ENCODE data around the gene WDR35.
"Not testable (repeated sequence)": the region's sequence is repeated elsewhere in the genome, so short reads cannot be mapped to it uniquely, and the experiment has no call there.

The WDR35 gene

GRCh38 chr2:19933351-19933981, 56.4 kb downstream of the WDR35 start:
- DNase-seq, result no peak

DNA sequence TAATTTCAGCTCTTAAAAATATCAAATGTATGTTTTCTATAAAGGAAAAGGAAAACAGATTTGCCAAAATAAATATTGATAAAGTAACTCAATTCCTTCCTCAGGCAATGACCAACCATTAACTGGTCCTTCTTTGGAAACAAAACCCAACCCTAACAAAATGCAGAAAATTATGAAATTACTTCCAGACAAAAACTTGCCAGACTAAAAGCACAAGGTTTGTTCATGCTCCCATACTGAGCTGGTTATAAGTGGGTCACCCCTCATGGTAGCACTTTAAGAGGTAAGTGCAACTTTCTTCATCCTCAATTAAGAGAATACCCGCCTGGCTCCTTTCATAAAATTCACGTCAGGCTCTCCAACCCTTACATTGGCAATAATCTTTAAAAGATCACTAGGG, 57.0 kb downstream of the WDR35 start:
- DNase-seq, result no peak

- no peak for DNase-seq
These were observed 60.7 kb downstream of the WDR35 start for GRCh38 chr2:19929226-19929625.

GRCh38 chr2:19927816-19928215, 62.1 kb downstream of the WDR35 start:
- not testable (repeated sequence) for DNase-seq

DNA sequence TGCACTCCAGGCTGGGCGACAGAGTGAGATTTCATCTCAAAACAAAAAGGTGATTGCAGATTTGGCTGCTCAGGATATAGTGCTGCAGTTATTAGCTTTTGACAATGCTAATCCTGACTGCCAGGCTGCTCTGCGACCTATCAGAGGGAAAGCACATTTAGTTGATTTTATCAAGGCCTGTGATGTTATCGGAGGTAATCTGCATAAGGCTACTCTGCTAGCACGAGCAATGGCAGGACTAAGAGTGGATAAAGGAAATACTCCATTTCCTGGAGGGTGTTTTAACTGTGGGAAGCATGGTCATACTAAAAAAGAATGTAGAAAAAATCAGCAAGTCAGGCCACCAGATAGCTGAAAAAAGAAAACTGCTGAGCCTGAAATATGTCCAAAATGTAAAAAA, 65.4 kb downstream of the WDR35 start:
- DNase-seq, result not testable (repeated sequence)

DNA sequence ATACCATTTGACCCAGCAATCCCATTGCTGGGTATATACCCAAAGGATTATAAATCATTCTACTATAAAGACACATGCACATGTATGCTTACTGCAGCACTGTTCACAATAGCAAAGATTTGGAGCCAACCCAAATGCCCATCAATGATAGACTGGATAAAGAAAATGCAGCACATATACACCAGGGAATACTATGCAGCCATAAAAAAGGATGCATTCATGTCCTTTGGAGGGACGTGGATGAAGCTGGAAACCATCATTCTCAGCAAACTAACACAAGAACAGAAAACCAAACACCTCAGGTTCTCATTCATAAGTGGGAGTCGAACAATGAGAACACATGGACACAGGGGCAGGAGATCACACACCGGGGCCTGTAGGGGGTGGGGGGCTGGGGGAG, 67.7 kb downstream of the WDR35 start:
- DNase-seq, result not testable (repeated sequence)

- DNase-seq, result no peak
These were observed 73.4 kb downstream of the WDR35 start for GRCh38 chr2:19916385-19916950.

GRCh38 chr2:19914266-19914975, 75.5 kb downstream of the WDR35 start:
- no peak for DNase-seq

DNA sequence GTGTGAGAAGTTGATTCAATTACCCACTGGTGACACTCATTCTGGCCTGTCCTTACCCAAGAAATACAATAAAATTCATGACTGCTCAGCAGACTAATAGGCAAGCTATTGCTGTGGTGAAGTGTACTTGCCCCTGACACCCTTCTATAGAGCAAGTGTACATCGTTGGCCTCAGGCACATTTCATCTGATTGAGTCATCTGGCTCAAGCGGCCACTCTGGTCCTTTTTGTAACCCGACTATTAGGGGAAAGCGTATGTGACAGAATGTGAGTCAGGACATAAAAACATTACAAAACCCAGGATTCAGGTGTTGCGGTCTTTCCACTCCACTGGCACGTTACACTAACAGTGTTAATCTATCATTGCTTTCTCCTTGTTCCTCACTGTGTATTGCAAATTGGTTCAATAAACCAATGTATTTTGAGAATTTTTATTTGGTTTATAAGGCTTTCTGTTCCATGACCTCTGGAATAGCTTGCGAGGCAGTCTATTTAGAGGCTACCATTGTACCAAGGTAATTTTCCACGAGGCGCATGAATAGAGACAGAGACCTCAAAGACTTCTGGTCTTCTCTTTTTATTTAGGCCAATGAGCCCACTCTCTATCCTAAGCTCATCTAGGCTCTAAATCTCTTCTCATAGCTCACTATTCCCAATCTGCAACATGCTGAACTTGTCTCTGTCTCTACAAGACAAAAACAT, 77.9 kb downstream of the WDR35 start:
- DNase-seq, result no peak

GRCh38 chr2:19902216-19902740, 87.6 kb downstream of the WDR35 start:
- DNase-seq, result no peak

DNA sequence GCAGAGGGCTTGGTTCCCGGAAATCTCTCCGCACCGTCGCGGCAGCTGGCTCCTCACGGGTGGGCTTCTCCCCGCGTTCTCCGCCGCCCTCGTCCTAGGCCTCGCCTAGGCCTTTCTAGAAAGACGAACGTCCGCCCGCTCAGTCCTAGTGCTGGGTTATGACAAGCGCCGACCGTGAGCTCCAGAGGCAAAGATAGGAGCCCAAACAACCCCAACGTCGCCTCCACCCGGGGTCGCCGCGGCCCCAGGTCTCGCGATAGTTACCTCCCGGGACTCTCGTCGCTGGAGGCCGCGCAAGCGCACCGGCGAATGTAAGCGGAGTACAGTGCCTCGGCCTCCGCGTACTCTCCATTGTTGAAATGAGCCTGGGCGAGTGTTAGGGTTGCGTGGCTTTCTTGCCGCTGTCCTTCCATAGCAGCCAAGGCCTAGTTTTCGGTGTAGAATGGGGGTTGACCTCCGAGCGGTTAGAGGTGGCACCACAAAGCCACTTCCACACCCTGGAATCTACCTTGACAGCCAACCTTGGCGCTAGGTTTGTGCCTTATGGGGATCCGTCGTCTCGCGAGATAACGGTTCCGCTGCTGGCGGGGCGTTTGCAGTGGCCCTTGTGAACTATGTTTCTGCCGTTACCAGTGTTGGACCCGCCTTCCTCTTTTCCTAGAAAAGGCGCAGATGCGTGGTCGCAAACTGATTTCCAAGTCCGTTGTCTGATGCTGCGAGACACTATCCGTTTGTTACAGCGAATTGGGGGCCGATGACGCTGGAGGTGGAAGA, 88.3 kb downstream of the WDR35 start, which contains the start of gene TTC32:
TSS of gene TTC32 (minus strand) at position 542 of the 774 bp plus-strand sequence. CDS start at position 413, 129 bp downstream.
- DNase-seq, result peak; percentile 93

DNA sequence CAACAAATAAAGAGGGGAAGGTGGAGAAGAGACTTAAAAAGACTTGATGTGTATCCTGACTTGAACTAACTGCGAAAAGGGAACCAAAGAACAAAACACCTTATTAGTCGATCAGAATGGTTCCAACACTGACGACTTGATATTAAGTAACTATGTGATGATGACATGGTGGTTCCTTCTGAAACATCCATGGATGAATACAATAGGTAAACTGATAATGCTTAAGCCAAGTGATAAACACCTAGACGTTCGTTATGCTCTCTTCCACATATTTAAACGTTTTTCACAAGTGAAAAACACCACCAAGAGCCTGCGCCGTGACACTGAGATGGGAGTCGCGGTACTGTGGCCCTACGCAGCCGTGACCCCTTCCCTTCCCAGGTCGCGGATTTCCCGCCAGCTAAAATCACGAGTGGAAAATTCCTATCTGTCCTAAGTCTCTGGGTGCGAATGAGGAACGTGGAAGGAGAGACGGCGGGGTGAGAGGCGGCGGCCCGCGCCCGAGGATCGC, 88.9 kb downstream of the WDR35 start:
- DNase-seq, result no peak

- DNase-seq, result no peak
These were observed 89.6 kb downstream of the WDR35 start for GRCh38 chr2:19899985-19900930.

DNA sequence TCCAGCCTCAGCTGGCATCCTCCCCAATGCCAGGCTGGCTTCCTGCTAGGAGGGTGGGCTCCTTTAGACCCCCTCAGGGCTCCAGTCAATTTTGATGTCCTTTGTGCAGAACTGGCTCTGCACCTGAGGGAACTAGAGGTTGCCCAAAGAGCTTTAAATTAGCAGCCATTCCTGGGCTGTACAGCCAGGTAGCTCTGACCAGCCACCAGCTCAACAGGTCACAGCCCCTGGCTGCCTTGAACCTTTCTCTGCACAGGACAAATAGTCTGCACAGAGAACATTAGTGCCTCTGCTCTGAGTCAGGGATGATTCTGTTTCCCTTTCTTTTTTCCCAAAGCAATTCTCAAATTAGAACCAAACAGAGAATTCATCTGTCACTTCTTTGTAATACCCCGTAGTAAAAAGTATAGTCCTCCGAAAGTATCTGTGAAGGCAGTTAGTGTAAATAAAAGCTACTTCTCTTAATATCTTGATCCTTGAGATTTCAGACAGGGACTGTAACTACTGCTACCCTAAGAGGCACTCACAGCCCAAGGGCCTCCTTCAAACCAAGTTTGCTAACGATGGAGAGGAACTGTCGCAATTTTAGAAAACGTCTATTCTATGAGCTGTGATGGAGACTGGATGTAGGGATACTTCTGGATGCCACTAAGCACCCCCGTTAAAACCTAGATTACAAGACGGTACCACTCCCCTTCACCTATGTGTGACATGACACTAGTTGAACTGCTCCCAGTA, 91.1 kb downstream of the WDR35 start:
- DNase-seq, result no peak

- DNase-seq, result no peak
These were observed 92.2 kb downstream of the WDR35 start for GRCh38 chr2:19897623-19898245.

DNA sequence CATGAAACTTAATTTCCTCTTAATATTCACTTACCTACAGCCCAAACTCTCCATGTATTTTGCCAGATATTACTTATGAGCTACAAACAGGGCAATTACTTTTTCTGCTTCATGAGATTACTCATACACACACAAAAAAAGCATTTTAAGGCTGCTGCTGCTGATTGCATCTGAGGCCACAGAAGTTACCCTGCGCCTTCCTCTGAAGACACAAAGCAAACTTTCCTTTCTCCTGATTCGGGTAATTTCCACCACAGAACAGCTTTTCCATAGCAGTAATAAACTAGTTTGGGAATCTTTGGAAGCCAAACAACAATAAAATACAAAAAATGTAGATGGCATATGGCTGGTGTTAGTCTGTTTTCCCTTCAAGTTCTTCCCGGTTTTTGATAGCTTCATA, 94.4 kb downstream of the WDR35 start:
- no peak for DNase-seq

DNA sequence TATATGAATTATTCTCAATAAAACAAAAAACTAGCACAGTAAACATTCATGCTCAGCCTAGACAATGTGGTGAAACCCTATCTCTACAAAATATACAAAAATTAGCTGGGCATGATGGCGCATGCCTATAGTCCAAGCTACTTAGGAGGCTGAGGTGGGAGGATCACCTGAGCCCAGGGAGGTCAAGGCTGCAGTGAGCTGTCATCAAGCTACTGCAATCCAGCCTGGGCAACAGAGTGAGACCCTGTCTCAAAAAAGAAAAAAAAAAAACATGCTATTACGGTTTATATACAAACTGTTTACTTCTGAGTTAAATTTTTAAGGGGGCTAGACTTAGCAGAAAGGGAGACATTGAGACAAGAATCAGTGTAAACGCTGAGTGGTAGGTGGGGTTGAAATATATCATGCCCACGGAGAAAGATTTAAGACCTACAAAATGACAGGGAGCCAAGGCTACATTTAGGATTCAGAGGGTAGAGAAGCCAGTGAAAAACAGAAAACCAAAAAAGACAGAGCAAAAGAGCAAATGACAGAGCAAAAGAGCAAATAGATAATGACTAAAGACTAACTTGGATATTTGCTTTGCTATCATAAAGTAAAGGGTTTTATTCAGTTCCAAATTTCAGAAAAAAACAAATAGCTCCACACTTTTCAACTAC, 95.6 kb downstream of the WDR35 start:
- DNase-seq, result no peak

DNA sequence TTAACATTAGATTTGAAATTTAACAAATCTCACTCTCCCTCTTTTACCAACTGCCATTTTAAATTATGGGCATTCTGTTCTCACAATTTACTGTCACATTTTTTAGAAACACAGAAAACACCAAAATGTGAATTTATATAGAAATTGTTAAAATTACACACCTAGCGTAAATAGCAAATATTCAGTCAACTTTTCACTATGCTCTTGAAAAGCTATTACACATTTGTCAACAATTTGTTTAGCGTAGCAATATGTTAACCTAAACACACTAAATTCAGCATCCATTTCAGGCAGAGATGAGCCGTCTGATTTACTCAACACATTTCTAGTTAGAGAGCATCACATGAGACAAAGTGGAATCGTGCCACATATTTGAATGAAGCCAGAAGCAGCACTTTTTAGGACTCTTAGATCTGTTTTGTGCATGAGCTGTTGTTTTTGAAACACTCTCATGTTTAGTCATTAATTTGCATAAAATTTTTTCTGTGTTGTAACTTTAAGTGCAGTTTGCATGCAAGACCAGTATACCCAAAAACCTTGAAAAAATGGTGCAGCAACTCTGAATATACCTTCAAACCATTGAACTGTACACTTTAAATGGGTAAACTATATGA, 96.3 kb downstream of the WDR35 start:
- DNase-seq, result no peak

DNA sequence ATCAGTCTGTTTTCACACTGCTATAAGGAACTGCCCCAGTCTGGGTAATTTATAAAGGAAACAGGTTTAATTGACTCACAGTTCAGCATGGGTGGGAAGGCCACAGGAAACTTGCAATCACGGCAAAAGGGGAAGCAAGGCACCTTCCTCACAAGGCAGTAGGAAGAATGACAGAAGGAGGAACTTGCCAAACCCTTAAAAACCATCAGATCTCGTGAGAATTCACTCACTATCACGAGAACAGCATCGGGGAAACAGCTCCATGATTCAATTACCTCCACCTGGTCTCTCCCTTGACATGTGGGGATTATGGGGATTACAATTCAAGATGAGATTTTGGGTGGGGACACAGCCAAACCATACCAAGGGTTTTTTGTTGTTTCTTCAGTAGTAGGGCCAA, 97.9 kb downstream of the WDR35 start:
- not testable (repeated sequence) for DNase-seq
